ENCODE results near the gene HOXD4.

- TF ChIP-seq EZH2phosphoT487 (IDR thresholded peaks at IDR 0.05; ENCODE audit: insufficient read depth, low read depth) (no peak), EZH2 (IDR thresholded peaks at IDR 0.05; ENCODE audit: insufficient read depth, poor library complexity, severe bottlenecking) (no peak)
Observed at GRCh38 chr2:176101842-176102241, 49.5 kb upstream of the HOXD4 start.
